AG08396 (cell line): Measurements from ENCODE around the gene ELSPBP1.
"Not testable (repeated sequence)": the region's sequence is repeated elsewhere in the genome, so short reads cannot be mapped to it uniquely, and the experiment has no call there.

Experiments used
- DNase-seq: peaks from one replicate; pipeline ENCODE4 v3.0.0; 2012; ENCODE audit warnings: low spot score, mixed read lengths

ELSPBP1 gene

GRCh38 chr19:48043675-48044258, 49.3 kb downstream of the ELSPBP1 start, which contains the start of gene CABP5:
Gene CABP5 (minus strand): TSS chr19:48044079. CDS start chr19:48043922, 157 bp downstream.
- no peak for DNase-seq

- no peak for DNase-seq
Observed at GRCh38 chr19:48044561-48044960, 50.1 kb downstream of the ELSPBP1 start.

GRCh38 chr19:48051335-48052033, 57.1 kb downstream of the ELSPBP1 start:
- DNase-seq, result no peak

GRCh38 chr19:48053076-48053475, 58.6 kb downstream of the ELSPBP1 start:
- no peak for DNase-seq

GRCh38 chr19:48053856-48054255, 59.4 kb downstream of the ELSPBP1 start:
- no peak for DNase-seq

GRCh38 chr19:48059331-48059730, 64.9 kb downstream of the ELSPBP1 start:
- DNase-seq, result no peak

GRCh38 chr19:48060381-48060780, 65.9 kb downstream of the ELSPBP1 start:
- no peak for DNase-seq

- DNase-seq, result no peak
Observed at GRCh38 chr19:48061401-48062344, 67.2 kb downstream of the ELSPBP1 start.

GRCh38 chr19:48064509-48064908, 70.1 kb downstream of the ELSPBP1 start:
- DNase-seq, result peak; percentile 22

- DNase-seq, result no peak
Observed at GRCh38 chr19:48069435-48069834, 75.0 kb downstream of the ELSPBP1 start.

GRCh38 chr19:48070177-48070769, 75.8 kb downstream of the ELSPBP1 start:
- not testable (repeated sequence) for DNase-seq
